IPS-11a (cell line): ENCODE data around the gene ARID5B.

ENCODE experiments used
- H3K4me3 ChIP-seq: one replicate; pipeline ENCODE4 v1.5.1; 2013; ENCODE audit warnings: low read depth, low read length, control low read depth

Gene ARID5B

DNA sequence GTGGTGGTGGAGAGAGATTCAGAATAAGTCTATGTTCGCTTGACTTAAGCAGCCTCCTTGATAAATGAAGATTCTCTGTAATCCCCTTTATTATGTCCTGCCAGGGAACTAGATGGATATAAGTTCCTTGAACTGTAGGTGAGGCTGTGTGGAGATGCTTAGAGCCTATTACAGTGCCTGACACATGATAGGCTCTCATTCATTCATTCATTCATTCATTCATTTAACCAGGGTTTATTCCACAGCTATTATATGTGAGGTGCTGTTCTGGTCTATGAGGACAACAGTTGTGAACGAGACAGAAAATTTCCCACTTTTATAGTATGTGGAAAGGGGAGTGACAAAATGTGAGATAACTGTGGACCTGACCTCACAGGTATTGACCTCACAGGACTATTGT is 105.6 kb downstream of the ARID5B start:
- H3K4me3 ChIP-seq: no peak overlapping the region

DNA sequence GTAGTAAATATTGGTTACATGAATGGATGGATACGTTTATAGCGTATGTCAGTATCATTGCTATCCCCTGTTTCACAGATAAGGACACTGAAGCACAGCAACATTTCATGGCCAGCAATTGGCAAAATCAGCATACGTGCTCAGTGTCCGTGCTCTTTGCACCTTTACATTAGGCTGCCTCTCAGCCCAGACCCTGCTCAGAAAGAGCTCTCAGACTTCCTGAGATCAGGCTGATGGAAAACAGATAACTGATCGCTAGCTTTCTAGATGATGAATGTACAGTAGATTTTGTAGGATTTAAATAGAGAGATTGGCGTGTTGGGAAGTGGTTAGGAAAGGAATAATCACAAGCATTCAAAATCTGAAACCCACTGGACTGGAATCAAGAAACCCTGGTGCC is 106.7 kb downstream of the ARID5B start:
- no peak overlapping the region for H3K4me3 ChIP-seq

DNA sequence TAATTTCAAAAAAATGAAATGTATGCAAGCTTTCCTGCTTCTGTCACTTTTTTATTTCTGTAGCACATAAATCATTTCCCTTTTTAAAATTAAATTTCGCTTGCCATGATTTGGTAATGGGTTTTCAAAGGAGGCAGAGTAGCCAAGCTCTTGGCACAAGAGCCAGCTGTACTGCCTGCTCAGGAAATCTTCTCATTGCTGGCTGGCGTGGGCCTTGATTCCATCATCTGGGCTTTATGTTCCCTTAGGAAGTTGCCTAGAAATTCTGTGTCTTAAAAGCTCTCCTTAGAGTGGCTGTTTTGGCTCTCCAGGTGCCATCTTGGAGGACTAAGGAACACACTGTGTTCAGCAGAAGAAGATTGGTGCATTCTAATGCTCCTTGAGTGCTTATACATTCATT is 107.4 kb downstream of the ARID5B start:
- H3K4me3 ChIP-seq: no peak overlapping the region

DNA sequence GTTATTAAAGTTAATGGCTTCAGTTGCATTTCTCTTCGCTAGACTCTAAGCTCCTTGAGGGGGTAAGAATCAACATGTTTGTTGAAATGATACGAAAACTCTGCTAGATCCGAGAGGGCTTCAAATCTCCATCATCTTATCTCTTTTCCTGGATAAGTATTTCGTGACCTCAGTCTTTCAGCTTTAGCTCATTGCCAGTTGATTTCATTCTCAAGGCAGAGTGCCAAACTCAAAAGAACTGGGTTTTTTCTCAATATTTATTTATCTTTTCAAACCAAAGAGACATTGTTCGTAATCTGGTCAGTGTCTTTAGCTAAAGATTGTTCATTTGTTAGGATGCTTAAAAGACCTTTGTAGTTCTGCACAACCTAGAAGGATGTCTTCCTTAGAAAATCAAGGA is 108.9 kb downstream of the ARID5B start:
- no peak overlapping the region for H3K4me3 ChIP-seq

DNA sequence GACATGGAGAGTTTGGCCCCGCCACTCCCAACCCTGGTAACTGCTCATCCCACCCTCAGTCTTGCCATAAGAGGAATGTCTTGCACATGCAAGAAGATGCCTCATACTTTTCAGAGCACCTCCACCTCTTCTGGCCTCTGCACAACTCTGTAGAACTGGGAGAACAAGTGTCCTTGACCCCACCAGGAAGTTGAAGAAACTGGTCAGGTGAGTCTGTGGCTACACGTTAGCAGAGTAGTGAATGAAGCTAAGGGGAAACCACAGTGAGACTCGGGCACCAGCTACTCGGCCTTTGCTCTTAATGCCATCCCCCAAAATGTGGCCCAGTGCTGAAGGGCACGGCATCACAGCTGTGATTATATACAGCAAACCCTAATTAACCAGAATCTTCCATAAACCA is 110.1 kb downstream of the ARID5B start:
- no peak overlapping the region for H3K4me3 ChIP-seq

DNA sequence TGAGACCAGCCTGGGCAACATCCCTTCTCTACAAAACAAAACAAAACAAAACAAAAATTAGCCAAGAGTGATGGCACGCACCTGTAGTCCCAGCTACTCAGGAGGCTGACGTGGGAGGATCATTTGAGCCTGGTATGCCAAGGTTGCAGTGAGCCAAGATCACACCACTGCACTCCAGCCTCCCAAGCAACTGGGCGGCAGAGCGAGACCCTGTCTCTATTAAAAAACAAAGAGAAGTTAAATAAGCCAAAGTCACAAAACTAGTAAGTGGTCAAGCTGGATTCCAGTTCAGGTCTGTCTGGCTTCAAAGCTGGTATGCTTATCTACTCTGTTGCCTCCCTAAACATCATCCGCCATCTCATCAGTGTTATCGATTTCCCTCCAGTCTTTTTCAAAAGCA is 110.8 kb downstream of the ARID5B start:
- no peak overlapping the region for H3K4me3 ChIP-seq

DNA sequence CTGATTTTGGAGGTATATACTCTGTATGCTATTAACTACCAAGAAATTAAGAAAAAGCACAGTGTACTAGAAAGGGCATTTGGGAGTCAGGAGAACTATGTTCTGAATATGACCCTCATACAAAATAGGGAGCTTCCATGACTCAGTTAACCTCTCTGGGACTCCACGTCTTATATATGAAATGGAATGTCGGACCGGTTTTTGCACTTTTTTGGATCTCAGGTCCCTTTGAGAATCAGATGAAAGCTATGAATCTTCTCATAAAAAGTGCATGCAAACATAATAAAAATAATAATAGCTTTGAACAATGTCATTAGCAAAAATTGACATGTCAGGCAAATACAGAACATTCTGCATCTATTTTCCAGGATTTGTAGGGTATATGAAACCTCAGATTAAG is 113.0 kb downstream of the ARID5B start:
- no peak overlapping the region for H3K4me3 ChIP-seq

DNA sequence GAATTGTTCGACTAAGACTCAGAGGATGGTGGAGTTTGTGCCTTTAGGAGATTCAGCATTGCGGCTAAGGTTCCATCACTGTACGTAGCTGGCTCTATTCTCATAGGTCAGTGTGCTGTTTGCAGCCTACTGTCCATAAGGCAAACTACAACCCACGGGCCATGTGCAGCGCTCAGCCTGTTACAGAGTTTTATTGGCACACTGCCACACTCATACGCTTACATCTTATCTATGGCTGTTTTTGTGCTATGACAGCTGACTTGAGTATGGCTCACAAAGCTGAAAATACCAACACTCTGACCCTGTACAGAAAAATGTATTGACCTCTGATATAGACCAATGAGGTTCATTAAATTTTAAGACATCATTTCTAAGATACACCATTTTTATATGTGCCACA is 114.5 kb downstream of the ARID5B start:
- no peak overlapping the region for H3K4me3 ChIP-seq

DNA sequence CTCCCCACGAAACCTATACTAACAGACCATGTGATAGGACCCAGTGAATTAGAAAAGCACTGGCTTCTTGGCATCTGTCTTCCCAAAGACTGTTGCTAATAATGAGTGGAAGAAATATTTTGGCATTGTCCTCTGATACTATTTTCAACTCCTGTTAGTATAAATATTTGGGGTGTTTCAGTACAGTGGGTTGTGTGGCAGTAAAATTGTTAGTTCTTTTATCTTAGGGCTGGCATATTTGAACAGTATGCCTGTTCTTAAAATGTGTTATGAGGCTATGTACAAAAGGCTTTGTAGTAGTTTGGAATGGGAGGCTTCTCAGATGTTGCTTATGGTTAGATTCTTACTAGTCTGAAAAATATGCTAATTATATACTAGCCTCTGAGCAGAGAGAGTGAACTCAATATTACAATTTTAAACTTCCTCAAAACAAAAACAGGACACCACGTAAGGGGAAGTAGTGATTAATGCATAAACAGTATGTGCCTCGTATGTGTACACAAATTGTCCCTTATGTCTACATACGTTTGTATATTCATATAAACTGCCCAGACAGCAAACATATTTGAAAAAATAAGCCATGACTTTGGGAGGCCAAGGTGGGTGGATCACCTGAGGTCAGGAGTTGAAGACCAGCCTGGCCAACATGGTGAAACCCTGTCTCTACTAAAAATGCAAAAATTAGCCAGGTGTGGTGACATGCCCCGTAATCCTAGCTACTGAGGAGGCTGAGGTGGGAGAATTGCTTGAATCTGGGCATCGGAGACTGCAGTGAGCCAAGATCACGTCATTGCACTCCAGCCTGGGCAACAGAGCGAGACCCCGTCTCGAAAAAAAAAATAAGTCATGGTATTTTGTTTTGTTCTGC is 115.4 kb downstream of the ARID5B start:
- no peak overlapping the region for H3K4me3 ChIP-seq

DNA sequence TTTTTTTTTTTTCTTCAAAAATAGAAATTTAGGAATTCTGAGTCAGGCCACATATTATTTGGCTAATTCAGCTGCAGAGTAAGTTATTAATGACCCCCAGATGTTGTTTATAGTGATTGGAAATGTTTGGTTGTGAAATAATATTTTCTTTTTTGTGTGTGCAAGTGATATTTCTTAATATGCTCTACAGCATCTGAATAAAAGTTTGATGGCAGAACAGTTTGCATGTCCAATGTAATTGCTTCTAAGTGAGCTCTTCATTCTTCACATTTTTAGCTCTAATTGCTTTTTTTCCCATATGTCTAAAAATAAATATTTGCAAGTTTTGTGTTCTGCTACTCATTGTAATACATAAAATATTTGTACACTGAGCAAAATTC is 116.0 kb downstream of the ARID5B start:
- H3K4me3 ChIP-seq: no peak overlapping the region

DNA sequence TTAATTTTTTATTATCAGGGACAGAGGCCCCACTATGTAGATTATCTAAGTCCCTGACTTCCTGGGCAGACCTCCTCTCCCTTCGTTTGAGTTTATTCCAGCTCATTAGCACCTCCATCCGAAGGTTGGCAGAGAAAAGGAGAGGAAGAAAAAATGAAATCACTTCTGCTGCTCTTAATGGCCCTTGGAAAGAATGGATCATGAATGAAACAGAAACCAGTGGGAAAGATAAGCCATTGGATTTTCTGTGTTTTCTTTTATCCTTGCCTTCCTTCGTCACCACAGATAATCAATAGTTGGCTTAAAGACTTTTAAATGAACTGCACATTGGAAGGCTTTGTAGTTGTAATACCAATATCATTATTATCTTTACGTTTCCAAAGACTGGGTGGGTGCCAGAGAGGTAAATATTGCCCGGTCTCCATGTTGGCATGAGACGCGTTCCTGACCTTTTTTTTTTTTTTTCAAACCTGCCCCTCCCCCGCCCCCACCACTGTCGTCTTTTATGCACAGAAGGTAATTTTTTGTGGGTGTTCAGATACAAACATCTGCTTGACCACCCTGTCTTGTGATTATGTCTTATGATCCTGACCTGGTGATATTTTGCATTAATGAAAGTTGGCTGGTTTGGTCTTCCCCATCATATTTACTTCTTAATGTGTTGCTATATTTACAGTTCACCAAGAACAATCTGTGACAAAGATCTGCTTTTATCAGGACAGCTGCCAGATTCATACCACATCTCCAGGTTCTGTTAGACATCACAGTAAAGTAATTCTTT is 116.8 kb downstream of the ARID5B start:
- no peak overlapping the region for H3K4me3 ChIP-seq

DNA sequence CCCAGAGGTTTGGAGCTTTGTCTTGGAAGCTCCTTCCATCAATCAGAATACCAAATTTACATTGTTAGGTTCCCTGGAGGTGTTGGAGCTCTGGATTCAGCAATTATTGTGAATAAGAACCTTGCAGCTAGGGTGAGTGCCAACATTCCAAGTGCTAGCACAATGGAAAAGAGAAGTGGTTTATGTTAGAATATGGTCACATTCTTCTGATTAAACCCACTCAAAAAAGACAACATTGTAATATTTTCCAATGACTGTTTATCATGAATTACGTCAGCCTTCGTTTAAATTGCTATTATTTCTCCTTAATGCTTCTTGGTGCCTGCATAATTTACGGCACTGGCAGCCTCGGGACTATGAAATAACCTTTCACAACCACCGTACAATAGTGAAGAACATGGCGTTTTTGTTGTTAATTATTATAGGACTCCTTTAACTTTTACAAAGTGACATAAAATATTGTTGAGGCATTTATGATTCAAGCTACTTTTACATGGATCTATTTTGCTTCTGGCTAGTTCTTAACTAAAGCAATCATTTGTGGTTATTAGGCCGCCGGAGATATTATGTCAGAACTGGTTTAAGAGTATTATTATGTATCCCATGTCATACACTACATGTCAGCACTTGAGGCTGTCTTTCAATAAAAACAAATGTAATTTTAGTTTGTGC is 117.7 kb downstream of the ARID5B start:
- H3K4me3 ChIP-seq: no peak overlapping the region

DNA sequence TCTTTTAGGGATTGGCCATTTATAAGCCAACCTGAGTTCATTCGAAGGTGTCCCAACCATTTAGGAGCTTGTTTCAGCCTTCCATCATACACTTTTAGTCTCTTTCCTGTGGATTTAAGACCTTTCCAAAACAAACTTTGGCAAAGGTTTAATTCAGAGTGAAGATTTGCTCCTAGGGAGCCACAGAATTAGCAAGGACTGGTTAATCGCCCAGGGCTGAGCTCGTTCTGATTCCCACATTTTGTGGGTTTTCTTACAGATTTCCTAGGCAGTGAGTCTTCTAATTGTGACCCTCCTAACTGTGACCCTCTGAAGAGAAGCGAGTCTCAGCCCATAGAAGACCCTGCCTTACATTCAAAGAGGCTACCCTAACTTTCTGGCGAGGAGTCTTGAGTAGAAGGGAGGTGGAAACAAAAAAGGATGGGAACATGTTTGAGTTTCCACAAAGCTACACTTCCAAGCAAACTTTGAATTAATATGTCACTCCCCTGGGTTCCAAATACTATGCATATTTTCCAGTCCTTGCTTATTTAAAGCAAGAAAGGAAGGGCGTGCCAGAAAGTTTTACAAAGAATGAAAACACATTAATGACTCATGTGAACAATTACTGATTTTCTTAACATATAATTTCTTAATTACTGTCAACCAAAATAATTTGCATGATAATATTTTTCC is 118.3 kb downstream of the ARID5B start:
- no peak overlapping the region for H3K4me3 ChIP-seq

DNA sequence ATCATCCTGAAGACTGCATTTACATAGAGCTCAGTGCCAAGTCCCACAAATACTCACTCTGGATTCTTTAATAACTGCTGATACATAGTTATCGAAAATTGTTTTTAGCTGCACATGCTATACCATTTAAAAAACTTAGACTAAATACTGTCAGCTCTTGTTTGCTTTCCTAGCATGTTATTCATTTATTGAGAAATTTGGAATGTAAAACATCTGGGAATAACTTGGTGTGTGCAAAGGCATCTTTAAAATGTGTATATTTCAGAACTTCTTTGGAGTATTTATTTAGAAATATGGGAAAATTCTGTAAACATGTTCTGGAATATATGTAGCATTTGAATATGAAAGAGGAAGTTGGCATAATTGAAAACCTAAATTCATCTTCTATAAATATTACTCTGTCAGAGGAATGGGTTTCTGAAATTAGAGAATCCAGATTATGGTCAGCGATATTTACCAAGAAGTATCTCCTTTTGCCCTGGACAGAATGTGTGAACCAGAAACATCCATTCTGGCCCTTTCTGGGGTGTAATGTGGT is 119.7 kb downstream of the ARID5B start:
- no peak overlapping the region for H3K4me3 ChIP-seq

DNA sequence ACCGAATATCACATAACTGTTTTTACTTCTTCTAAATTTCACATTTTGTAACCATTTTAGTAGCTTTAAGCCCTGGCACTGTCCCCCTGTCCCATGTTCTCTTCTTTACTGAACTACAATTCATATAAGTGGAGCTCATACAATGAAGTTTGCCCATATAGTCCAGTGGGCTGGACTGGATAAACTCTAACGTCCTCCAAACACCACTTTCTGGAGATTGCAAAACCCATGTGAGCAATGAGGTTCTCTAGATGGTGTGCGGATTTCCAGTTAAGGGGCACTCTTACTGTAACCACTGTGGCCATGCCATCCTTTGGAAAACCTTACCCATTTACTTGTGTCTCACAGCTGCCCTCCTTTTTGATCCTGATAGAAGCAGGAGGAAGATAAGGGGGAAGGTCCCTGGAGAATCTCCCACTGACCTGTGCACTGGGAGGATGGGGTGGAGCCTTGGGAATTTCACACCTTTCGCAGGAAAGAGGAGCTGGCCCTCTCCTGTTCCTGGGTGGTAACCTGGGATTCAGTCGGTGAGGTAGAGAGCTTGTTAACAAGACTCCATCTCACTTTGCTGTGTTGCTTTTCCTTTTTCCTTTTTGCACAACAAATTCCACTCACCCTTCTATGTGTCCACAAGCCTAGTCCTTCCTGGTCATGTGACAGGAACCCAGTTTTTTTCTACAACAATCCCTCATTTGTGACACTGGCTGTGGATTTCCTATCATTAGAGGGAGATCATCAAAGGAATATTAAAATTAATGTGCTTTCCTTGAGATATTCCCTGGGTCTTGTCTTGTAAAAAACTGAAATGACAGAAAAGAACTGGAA is 120.7 kb downstream of the ARID5B start:
- no peak overlapping the region for H3K4me3 ChIP-seq

DNA sequence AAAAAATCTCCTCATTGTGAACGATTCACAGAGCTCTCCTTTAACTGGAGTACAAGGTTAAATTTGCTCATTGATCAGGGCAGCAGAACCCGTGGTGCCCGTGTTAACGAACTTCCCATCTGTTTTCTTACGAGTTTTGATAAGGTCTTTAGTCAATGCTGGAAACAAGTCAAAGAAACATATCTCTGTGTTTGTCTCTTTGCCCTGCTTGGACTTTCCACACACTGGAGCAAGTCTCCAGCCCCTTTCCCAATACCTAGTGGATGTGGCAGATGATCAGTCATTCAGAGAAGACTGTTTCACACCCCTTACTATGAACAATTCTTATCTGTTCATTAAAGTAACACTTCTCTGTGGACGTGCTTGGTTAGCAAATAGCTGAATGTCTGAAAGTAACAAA is 121.3 kb downstream of the ARID5B start:
- H3K4me3 ChIP-seq: no peak overlapping the region

DNA sequence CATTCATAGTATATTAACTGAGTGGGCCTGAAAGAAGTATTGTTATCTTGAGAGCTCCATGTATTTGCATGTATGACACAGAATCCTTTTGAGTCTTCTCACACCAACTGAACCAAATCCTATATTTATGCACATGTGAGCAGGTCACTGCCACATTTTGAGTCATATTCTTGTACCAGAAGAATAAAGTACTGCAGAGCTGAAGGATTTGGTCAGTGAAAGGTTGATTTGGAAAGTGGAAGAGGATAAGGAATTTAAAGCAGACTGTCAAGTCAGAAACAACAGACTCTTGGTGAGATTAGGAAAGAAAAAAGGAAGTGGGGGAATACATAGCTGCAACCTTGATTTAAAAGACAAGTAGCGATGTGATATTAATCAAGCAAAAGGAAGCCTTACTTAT is 121.8 kb downstream of the ARID5B start:
- no peak overlapping the region for H3K4me3 ChIP-seq

DNA sequence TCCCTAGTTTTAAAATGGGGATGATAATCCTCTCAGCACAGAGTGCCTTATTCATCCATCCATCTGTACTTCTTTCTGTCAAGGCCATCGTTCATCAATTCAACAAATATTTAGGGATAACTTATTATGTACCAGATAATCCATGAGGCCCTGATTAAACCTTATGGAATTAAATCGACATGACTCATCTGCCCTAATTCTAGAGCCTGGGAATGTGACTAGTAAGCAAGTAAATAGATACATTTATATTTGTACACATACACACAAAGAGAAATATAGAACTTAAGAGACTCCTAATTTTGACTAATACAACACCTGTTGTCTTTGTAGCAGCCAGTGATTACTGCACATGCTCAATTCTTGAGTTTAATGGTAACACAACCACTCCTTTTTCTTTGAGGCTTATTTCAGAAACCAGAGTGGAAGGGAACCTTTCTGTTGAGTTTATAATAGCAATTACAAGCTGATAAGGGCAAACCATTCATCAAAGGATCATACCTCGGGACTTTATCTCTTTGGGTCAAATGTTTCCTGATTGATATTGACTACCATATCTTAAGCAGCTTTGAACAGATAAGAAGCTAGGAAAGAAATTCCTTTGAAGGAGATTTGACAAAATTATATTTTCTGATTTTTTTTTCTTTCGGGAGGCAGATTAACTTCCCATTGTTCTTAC is 122.7 kb downstream of the ARID5B start:
- H3K4me3 ChIP-seq: no peak overlapping the region

DNA sequence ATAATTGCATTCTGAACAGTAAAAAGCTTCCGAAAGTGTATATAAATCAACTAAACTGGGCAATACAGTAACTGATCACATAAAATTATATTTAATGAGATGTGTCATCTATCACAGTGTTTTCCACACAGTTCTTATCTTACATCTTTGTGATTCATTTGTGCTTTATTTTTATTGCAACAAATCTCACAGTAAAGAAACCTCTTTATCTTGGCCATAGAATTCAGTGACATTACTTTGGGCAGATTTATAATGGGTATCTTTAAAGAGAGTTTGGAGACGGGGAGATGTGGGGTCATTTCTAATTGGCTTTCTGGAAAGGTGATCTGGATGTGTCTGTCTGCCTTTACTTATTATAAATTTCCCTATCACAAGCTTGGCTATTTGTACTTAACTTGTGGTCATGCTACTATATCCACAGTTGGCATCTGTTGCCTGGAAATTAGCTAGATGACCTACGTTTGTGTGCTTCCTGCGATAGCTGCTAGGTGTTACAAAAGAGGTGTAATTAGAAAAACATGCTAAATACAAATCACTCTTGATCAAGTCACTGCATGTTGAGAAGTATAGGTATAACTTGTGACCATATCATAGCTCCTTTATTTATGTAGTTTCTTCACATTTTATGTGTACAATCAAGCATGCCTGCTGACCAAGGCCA is 123.8 kb downstream of the ARID5B start:
- no peak overlapping the region for H3K4me3 ChIP-seq
